ENCODE measurements around the gene HSF2BP. TPM values are rescaled to one million over a fixed set of nuclear protein-coding genes. Genes with fewer than 3 reads are reported as not detected.
A peak's percentile ranks its signal among the peaks of the same experiment; 100 is the strongest.

The HSF2BP gene
- total RNA-seq, 6 donors from 2014 or later: 0.40 to 0.91 (median 0.45) TPM; not detected in 2

DNA sequence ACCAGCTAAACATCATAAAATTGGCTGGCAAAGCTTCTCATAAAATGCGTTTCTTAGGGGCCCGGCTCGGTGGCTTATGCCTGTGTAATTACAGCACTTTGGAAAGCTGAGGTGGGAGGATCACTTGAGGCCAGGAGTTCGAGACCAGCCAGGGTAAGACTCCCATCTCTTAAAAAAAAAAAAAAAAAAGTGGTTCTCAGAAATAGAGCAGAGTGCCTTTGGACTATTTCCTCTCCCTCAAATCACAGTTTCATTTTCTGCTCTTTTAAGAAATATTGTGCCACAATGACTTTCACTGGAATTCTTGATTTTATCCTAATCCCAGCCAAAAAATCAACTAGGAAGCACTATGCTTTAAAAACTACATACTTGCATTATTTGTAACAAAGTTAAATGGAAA is 13.3 kb downstream of the HSF2BP start:
- ATAC-seq (ENCODE audit: low FRiP score in 2 of 2): peak in 1 of 2 donors; percentile 5
- H3K27ac ChIP-seq: peak overlapping the region in 3 of 4 donors; percentile 28 to 69 (median 69)
- WGBS, 2 donors: 17 to 30% methylated on average over 4 of the region's 4 CpGs

DNA sequence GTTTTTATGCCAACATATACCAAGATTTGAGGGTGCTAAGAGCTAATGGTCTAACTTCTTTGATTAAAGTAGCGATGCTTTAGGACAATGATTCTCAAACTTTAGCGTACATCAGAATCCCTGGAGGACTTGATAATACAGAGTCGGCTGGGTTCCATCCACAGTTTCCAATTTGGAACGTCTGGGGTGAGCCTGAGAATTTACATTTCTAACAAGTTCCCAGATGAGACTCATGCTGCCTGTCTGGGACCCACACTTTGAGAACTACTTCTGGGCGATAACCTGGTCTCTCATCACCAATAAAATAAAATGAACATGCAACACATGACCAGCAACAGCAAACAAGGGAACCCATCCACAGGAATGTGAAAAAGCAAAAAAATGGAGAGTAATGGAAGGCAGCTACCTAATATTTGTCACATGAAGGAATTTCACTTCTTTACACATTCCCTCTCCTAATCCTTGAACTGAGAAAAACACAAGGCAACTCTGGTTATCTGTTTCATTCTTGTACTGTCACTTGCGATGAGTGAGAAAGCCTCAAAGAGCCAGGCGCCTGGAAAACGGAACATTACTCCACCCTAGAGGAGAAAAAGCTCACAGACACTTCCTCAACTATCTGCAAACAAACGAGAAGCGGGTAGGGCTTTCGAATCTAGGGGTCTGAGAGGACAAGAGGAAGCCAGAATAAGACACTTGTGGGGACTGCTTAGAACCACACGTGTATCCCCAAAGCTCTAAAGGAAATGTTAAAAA is 14.0 kb downstream of the HSF2BP start:
- TF ChIP-seq, protein P1, sequence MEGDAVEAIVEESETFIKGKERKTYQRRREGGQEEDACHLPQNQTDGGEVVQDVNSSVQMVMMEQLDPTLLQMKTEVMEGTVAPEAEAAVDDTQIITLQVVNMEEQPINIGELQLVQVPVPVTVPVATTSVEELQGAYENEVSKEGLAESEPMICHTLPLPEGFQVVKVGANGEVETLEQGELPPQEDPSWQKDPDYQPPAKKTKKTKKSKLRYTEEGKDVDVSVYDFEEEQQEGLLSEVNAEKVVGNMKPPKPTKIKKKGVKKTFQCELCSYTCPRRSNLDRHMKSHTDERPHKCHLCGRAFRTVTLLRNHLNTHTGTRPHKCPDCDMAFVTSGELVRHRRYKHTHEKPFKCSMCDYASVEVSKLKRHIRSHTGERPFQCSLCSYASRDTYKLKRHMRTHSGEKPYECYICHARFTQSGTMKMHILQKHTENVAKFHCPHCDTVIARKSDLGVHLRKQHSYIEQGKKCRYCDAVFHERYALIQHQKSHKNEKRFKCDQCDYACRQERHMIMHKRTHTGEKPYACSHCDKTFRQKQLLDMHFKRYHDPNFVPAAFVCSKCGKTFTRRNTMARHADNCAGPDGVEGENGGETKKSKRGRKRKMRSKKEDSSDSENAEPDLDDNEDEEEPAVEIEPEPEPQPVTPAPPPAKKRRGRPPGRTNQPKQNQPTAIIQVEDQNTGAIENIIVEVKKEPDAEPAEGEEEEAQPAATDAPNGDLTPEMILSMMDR (IDR thresholded peaks at IDR 0.05): peak in 5 of 6 experiments; percentile 41 to 68 (median 53)
- no peak for TF ChIP-seq POLR2AphosphoS5 (IDR thresholded peaks at IDR 0.05)
- ATAC-seq (ENCODE audit: low FRiP score in 2 of 2): peak; percentile 81 to 92
- no peaks in the 10 kb centered on the region for H3K9me3 ChIP-seq
- H3K27ac ChIP-seq: peak overlapping the region in 3 of 4 donors; percentile 28 to 69 (median 69)
- H3K36me3 ChIP-seq: no peaks in the 10 kb centered on the region
- no peak overlapping the region for H3K4me3 ChIP-seq
- WGBS, 2 donors: 35% methylated on average over 12 of the region's 12 CpGs
- DNase-seq: peak in 1 of 2 donors; percentile 67
- H3K4me1 ChIP-seq: peaks cover 14 to 16% (median 15%) of the 10 kb centered on the region in 4 donors
- no peaks in the 10 kb centered on the region for H3K27me3 ChIP-seq

More for the DNA sequence above, 13.3 kb downstream of the HSF2BP start:
- TF ChIP-seq, protein P1 (IDR thresholded peaks at IDR 0.05): no peak
- TF ChIP-seq EP300 (IDR thresholded peaks at IDR 0.05) (no peak), POLR2A (IDR thresholded peaks at IDR 0.05) (no peak), POLR2AphosphoS5 (IDR thresholded peaks at IDR 0.05) (no peak)
- Histone ChIP-seq H3K27me3 (no peaks in the 10 kb centered on the region), H3K9me3 (no peaks in the 10 kb centered on the region), H3K4me3 (no peak overlapping the region), H3K36me3 (no peaks in the 10 kb centered on the region), H3K4me1 (peaks cover 14 to 16% (median 14%) of the 10 kb centered on the region in 4 donors)
- no peak for DNase-seq

DNA sequence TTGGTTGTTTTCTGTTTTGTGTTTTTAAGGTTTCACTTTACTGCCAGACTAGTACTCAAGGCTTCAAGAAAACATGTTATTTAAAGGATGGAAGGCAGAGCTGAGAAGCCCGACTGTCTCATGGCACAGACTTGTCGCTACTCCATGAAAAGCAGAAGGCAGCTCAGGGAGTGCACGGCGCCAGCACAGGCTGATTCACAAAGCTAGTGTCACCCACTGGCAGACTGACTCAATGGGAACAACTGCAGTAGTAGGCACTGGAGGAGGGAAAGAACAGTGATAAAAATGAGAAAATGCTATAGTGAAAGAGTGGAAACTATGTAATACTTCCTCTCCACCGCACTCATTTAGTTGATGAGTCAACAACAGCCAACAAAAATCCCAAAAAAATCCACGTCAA is 14.7 kb downstream of the HSF2BP start:
- DNase-seq (no peak), ATAC-seq (ENCODE audit: low FRiP score in 2 of 2) (peak in 1 of 2 donors; percentile 11)
- Histone ChIP-seq H3K4me3 (no peak overlapping the region), H3K4me1 (peaks cover 14 to 21% (median 18%) of the 10 kb centered on the region in 4 donors), H3K27me3 (no peaks in the 10 kb centered on the region), H3K36me3 (no peaks in the 10 kb centered on the region), H3K9me3 (no peaks in the 10 kb centered on the region), H3K27ac (no peak overlapping the region)
- WGBS, 2 donors: 82 to 83% methylated on average over 6 of the region's 6 CpGs
- TF ChIP-seq EP300 (IDR thresholded peaks at IDR 0.05): no peak

DNA sequence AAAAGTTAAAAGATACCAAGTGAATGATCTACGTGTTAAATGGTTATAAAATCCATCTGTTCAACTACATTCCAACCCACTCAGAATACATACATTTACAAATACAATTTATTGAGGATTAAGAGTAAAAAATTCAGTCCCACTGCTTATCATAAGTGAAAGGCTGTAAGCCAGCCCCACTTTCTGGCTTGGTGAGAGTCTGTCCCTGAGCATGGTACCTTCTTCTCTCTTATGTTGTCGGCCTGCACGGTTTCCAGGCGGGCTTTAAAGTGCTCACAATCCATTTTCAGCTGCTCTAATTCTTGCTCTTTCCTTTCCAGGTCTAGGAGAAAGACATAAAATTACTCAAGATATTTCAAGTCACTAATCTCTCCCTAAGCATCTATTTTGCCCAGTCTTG is 15.2 kb downstream of the HSF2BP start:
- no peak for TF ChIP-seq POLR2AphosphoS5 (IDR thresholded peaks at IDR 0.05)
- TF ChIP-seq, protein P1 (IDR thresholded peaks at IDR 0.05): no peak
- no peak for TF ChIP-seq POLR2A (IDR thresholded peaks at IDR 0.05)
- TF ChIP-seq EP300 (IDR thresholded peaks at IDR 0.05): no peak
- ATAC-seq (ENCODE audit: low FRiP score in 2 of 2) (no peak), DNase-seq (no peak)
- H3K36me3 ChIP-seq: no peaks in the 10 kb centered on the region
- H3K9me3 ChIP-seq: no peaks in the 10 kb centered on the region
- 83 to 90% methylated on average over 4 of the region's 4 CpGs for WGBS, 2 donors
- peaks cover 14 to 21% (median 18%) of the 10 kb centered on the region in 4 donors for H3K4me1 ChIP-seq
- H3K27ac ChIP-seq: no peak overlapping the region
- no peak overlapping the region for H3K4me3 ChIP-seq
- H3K27me3 ChIP-seq: no peaks in the 10 kb centered on the region

DNA sequence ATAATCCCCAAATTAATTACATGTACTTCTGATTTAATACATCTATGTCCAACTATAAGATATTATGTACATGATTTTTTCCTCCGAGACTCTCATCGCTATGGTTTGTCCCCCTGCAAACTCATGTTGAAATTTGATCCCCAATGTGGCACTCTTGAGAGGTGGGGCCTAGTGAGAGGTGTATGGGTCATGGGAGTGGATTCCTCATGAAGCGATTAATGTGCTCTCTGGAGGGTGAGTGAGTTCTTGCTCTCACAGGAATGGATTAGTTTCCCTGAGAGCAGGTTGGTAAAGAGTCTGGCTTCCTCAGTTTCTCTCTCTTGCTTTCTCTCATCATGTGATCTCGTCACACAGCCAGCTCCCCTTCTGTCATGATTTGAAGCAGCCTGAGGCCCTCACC is 16.1 kb downstream of the HSF2BP start:
- WGBS, 2 donors: 91 to 95% methylated on average over 4 of the region's 4 CpGs

More for the DNA sequence above, 16.1 kb downstream of the HSF2BP start:
- TF ChIP-seq, protein P1 (IDR thresholded peaks at IDR 0.05): no peak
- TF ChIP-seq POLR2AphosphoS5 (IDR thresholded peaks at IDR 0.05): no peak
- TF ChIP-seq POLR2A (IDR thresholded peaks at IDR 0.05): no peak
- DNase-seq (no peak), ATAC-seq (ENCODE audit: low FRiP score in 2 of 2) (no peak)
- Histone ChIP-seq H3K9me3 (no peaks in the 10 kb centered on the region), H3K27ac (no peak overlapping the region), H3K36me3 (no peaks in the 10 kb centered on the region), H3K4me1 (peaks cover 14 to 21% (median 18%) of the 10 kb centered on the region in 4 donors), H3K27me3 (no peaks in the 10 kb centered on the region), H3K4me3 (no peak overlapping the region)

All from upper lobe of left lung (tissue), 6 donors.